ENCODE results near the gene EFCAB8.
A peak's percentile ranks its signal among the peaks of the same experiment; 100 is the strongest.

EFCAB8 gene

DNA sequence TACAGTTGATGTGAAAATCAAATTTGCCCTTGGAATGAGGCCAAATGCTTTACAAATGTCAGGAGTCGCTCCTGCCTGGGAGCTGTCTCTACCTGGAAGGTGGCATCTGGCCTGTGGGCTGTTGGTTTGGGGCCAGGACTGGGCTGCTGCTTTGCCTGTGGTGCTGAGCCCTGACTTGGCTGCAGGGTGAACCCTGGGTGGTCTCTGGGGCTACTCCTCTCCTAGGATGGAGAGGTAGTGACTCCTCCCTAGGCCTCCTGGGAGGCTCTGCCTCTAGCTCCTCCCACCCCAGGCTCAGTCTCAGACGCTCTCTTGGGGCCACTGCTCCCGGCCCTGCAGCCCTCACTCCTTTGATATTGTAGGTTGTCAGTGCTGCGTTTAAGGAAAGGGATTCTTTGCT, 47.5 kb downstream of the EFCAB8 start:
- DNase-seq, result no peak
- Histone ChIP-seq H4K91ac (ENCODE audit: low read depth, low read length) (no peak overlapping the region), H3K4me3 (ENCODE audit: low read depth, low read length) (peak overlapping the region; percentile 10), H3K23ac (ENCODE audit: low read length) (no peak overlapping the region), H2AK5ac (ENCODE audit: low read length) (no peak overlapping the region), H3K36me3 (ENCODE audit: control insufficient read depth in 1 of 2, insufficient read depth in 2 of 2, low read length in 2 of 2) (no peaks in the 10 kb centered on the region), H3K14ac (ENCODE audit: low read length) (no peak overlapping the region), H3K27me3 (ENCODE audit: insufficient read depth, low read length) (no peaks in the 10 kb centered on the region), H2BK12ac (ENCODE audit: low read length) (no peak overlapping the region), H3K4me2 (ENCODE audit: low read length) (no peak overlapping the region), H3K9ac (ENCODE audit: low read length) (no peak overlapping the region), H3K27ac (ENCODE audit: low read depth, low read length) (no peak overlapping the region), H3K9me3 (ENCODE audit: insufficient read depth, low read depth, low read length) (no peaks in the 10 kb centered on the region), H4K8ac (ENCODE audit: low read depth, low read length) (no peak overlapping the region), H3K4ac (ENCODE audit: low read depth, low read length) (no peak overlapping the region), H2BK5ac (ENCODE audit: low read depth, low read length, poor library complexity) (no peak overlapping the region), H2AFZ (ENCODE audit: insufficient read depth, low read length, poor library complexity) (no peak overlapping the region), H3K18ac (ENCODE audit: low read length) (no peak overlapping the region), H4K12ac (ENCODE audit: low read depth, low read length) (no peak overlapping the region), H3K79me1 (ENCODE audit: low read length) (no peaks in the 10 kb centered on the region), H3K79me2 (ENCODE audit: control insufficient read depth, insufficient read depth, low read length, poor library complexity) (no peaks in the 10 kb centered on the region), H2BK120ac (ENCODE audit: insufficient read depth, low read length, poor library complexity) (no peak overlapping the region), H3K4me1 (ENCODE audit: control insufficient read depth in 1 of 2, insufficient read depth in 2 of 2, low read length in 2 of 2) (no peaks in the 10 kb centered on the region)
- no CpG with 5 or more reads among the region's 4 CpGs for WGBS (ENCODE audit: extremely low coverage, insufficient coverage, insufficient read length)

DNA sequence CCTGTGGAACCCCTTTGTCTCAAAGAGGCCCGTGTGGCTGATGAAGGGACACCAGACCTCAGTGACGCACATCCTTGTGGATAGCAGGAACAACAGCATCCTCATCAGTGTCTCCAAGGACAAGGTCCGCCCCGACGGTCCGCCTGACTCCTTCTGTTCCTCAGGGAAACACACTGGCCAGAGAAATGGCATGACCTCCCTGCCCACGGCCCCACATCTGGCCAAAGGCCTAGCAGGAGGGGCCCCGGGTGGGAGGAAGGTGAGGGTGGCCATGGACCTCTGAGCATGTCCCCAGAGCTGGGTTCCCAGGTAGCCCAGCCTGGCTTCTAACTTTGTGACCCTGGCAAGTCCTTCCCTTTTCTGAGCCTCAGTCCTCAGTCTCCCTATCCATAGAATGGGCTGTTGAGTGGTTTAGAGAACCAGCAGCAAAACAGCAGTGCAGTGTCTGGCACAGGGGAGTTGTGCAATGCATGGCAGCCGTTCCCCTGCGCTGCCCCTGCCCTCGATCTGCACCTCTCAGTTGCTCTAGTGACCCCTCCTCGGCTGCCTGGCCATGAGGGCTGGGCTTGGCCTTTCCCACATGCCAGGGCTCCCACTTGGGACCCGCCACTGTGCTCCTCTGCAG, 48.3 kb downstream of the EFCAB8 start:
- Histone ChIP-seq H2BK120ac (ENCODE audit: insufficient read depth, low read length, poor library complexity) (no peak overlapping the region), H3K9me3 (ENCODE audit: insufficient read depth, low read depth, low read length) (no peaks in the 10 kb centered on the region), H3K79me1 (ENCODE audit: low read length) (no peaks in the 10 kb centered on the region), H3K4ac (ENCODE audit: low read depth, low read length) (no peak overlapping the region), H3K4me3 (ENCODE audit: low read depth, low read length) (peak overlapping the region; percentile 25), H4K91ac (ENCODE audit: low read depth, low read length) (no peak overlapping the region), H2BK5ac (ENCODE audit: low read depth, low read length, poor library complexity) (no peak overlapping the region), H3K79me2 (ENCODE audit: control insufficient read depth, insufficient read depth, low read length, poor library complexity) (no peaks in the 10 kb centered on the region), H3K4me1 (ENCODE audit: control insufficient read depth in 1 of 2, insufficient read depth in 2 of 2, low read length in 2 of 2) (no peaks in the 10 kb centered on the region), H4K12ac (ENCODE audit: low read depth, low read length) (no peak overlapping the region), H3K27ac (ENCODE audit: low read depth, low read length) (no peak overlapping the region), H2AK5ac (ENCODE audit: low read length) (no peak overlapping the region), H2BK12ac (ENCODE audit: low read length) (no peak overlapping the region), H4K8ac (ENCODE audit: low read depth, low read length) (no peak overlapping the region), H3K36me3 (ENCODE audit: control insufficient read depth in 1 of 2, insufficient read depth in 2 of 2, low read length in 2 of 2) (no peaks in the 10 kb centered on the region), H3K4me2 (ENCODE audit: low read length) (no peak overlapping the region), H3K14ac (ENCODE audit: low read length) (no peak overlapping the region), H3K9ac (ENCODE audit: low read length) (no peak overlapping the region), H3K18ac (ENCODE audit: low read length) (no peak overlapping the region), H2AFZ (ENCODE audit: insufficient read depth, low read length, poor library complexity) (no peak overlapping the region), H3K23ac (ENCODE audit: low read length) (no peak overlapping the region), H3K27me3 (ENCODE audit: insufficient read depth, low read length) (no peaks in the 10 kb centered on the region)
- WGBS (ENCODE audit: extremely low coverage, insufficient coverage, insufficient read length), result no CpG with 5 or more reads among the region's 13 CpGs
- no peak for DNase-seq

DNA sequence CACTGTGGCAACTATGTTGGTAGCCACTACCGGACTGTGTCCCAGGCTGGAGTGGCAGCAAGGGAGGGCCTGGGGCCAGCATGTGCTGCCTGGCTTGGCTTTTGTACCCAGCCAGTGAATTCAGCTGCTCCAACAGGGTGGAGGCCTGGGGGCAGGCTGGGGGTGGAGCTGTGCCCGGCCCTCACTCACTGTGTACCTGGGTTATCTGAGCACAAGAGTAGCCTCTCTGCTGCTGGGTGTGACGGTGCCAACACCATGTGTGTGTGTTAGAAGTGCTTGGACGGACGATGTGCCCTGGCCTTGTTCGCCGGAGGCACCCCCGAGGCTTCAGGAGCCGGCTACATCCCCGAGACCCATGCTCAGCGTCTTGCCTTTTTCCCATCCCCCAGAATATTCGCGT, 49.2 kb downstream of the EFCAB8 start:
- Histone ChIP-seq H2BK5ac (ENCODE audit: low read depth, low read length, poor library complexity) (no peak overlapping the region), H2AK5ac (ENCODE audit: low read length) (no peak overlapping the region), H4K8ac (ENCODE audit: low read depth, low read length) (no peak overlapping the region), H2AFZ (ENCODE audit: insufficient read depth, low read length, poor library complexity) (no peak overlapping the region), H2BK12ac (ENCODE audit: low read length) (no peak overlapping the region), H3K4ac (ENCODE audit: low read depth, low read length) (no peak overlapping the region), H3K9ac (ENCODE audit: low read length) (no peak overlapping the region), H3K79me1 (ENCODE audit: low read length) (no peaks in the 10 kb centered on the region), H3K9me3 (ENCODE audit: insufficient read depth, low read depth, low read length) (no peaks in the 10 kb centered on the region), H3K36me3 (ENCODE audit: control insufficient read depth in 1 of 2, insufficient read depth in 2 of 2, low read length in 2 of 2) (no peaks in the 10 kb centered on the region), H3K23ac (ENCODE audit: low read length) (no peak overlapping the region), H4K91ac (ENCODE audit: low read depth, low read length) (no peak overlapping the region), H3K27me3 (ENCODE audit: insufficient read depth, low read length) (no peaks in the 10 kb centered on the region), H3K79me2 (ENCODE audit: control insufficient read depth, insufficient read depth, low read length, poor library complexity) (no peaks in the 10 kb centered on the region), H3K18ac (ENCODE audit: low read length) (no peak overlapping the region), H2BK120ac (ENCODE audit: insufficient read depth, low read length, poor library complexity) (no peak overlapping the region), H3K4me2 (ENCODE audit: low read length) (no peak overlapping the region), H3K4me1 (ENCODE audit: control insufficient read depth in 1 of 2, insufficient read depth in 2 of 2, low read length in 2 of 2) (no peaks in the 10 kb centered on the region), H4K12ac (ENCODE audit: low read depth, low read length) (no peak overlapping the region), H3K4me3 (ENCODE audit: low read depth, low read length) (no peak overlapping the region), H3K14ac (ENCODE audit: low read length) (no peak overlapping the region), H3K27ac (ENCODE audit: low read depth, low read length) (no peak overlapping the region)
- no CpG with 5 or more reads among the region's 13 CpGs for WGBS (ENCODE audit: extremely low coverage, insufficient coverage, insufficient read length)
- no peak for DNase-seq

DNA sequence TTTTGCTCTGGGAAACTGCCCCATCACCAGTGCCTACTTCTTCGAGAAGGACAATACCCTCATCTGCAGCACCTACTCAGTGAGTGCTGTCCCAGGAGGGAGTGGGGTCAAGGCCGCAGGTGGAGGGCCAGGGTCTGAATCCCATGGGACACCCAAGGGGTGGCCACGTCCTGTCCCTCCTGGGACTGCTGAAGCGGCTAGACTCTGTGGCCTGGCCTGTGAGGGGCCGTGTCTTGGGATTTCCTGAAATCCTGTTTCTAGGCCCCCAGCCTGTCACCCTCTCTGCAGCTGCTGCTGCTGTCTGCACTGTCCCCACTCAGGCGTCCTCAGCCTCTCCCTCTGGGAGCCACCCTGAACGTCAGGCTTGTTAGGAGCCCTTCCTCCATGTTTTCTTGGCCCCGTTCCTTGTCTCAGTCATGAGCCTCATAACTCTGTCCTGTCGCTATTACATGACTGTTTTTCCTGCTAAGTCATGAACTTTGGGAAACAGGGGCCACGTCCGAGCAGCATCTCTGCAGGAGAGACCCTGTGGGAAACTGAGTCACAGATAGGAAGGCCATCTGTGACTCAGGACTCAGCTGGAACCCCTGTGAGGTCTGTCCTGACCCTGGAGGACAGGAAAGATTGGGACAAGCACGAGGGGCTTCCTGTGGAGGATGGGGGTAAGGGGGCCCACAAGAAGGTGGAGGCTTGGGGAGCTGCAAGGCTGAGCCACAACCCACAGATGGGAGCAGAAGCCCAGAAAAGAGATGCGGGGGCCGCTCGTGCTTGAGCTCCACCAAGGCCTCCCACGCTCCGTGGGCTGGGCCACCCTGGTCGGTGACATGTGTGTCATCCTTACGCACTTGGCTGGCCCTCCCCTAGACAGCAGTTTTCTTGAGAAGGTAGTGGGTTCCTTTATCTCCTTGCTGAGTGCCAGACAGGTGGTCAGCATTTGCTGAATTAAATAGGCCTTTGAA, 49.9 kb downstream of the EFCAB8 start:
- H3K4me2 ChIP-seq (ENCODE audit: low read length), result no peak overlapping the region
- no peaks in the 10 kb centered on the region for H3K27me3 ChIP-seq (ENCODE audit: insufficient read depth, low read length)
- WGBS (ENCODE audit: extremely low coverage, insufficient coverage, insufficient read length), result no CpG with 5 or more reads among the region's 19 CpGs
- H3K23ac ChIP-seq (ENCODE audit: low read length), result no peak overlapping the region
- no peak overlapping the region for H3K27ac ChIP-seq (ENCODE audit: low read depth, low read length)
- no peaks in the 10 kb centered on the region for H3K9me3 ChIP-seq (ENCODE audit: insufficient read depth, low read depth, low read length)
- no peak overlapping the region for H3K9ac ChIP-seq (ENCODE audit: low read length)
- H2BK5ac ChIP-seq (ENCODE audit: low read depth, low read length, poor library complexity), result no peak overlapping the region
- no peak for DNase-seq
- no peak overlapping the region for H2AK5ac ChIP-seq (ENCODE audit: low read length)
- H4K91ac ChIP-seq (ENCODE audit: low read depth, low read length), result no peak overlapping the region
- no peaks in the 10 kb centered on the region for H3K4me1 ChIP-seq (ENCODE audit: control insufficient read depth in 1 of 2, insufficient read depth in 2 of 2, low read length in 2 of 2)
- no peaks in the 10 kb centered on the region for H3K36me3 ChIP-seq (ENCODE audit: control insufficient read depth in 1 of 2, insufficient read depth in 2 of 2, low read length in 2 of 2)
- H3K18ac ChIP-seq (ENCODE audit: low read length), result no peak overlapping the region
- H4K8ac ChIP-seq (ENCODE audit: low read depth, low read length), result no peak overlapping the region
- no peak overlapping the region for H3K4ac ChIP-seq (ENCODE audit: low read depth, low read length)
- no peak overlapping the region for H4K12ac ChIP-seq (ENCODE audit: low read depth, low read length)
- no peaks in the 10 kb centered on the region for H3K79me1 ChIP-seq (ENCODE audit: low read length)
- H2BK120ac ChIP-seq (ENCODE audit: insufficient read depth, low read length, poor library complexity), result no peak overlapping the region
- H3K14ac ChIP-seq (ENCODE audit: low read length), result no peak overlapping the region
- H2AFZ ChIP-seq (ENCODE audit: insufficient read depth, low read length, poor library complexity), result no peak overlapping the region
- no peak overlapping the region for H3K4me3 ChIP-seq (ENCODE audit: low read depth, low read length)
- no peak overlapping the region for H2BK12ac ChIP-seq (ENCODE audit: low read length)
- no peaks in the 10 kb centered on the region for H3K79me2 ChIP-seq (ENCODE audit: control insufficient read depth, insufficient read depth, low read length, poor library complexity)
